Vagina (tissue), 2 donors: ENCODE measurements around the gene SMAP2. TPM values are rescaled to one million over a fixed set of nuclear protein-coding genes. Genes with fewer than 3 reads are reported as not detected.
"Not testable (repeated sequence)": the region's sequence is repeated elsewhere in the genome, so short reads cannot be mapped to it uniquely, and the experiment has no call there.

Source experiments
- DNase-seq, 2 donors: peaks; one replicate each; pipeline ENCODE4 v3.0.0-alpha.2; 2017; ENCODE audit errors: extremely low spot score in 2 of 2
- H3K27ac ChIP-seq: fragments of 200-600 bp; sonication (generic); one replicate; pipeline ENCODE4 v1.5.1; 2019
- H3K27me3 ChIP-seq: fragments of 200-600 bp; sonication (generic); one replicate; pipeline ENCODE4 v1.5.1; 2019
- H3K36me3 ChIP-seq, 2 donors: fragments of 200-600 bp; sonication (generic); one replicate each; pipeline ENCODE4 v1.5.1; 2017 to 2019
- H3K4me1 ChIP-seq: fragments of 200-600 bp; sonication (generic); one replicate; pipeline ENCODE4 v1.5.1; 2019
- H3K4me3 ChIP-seq, 2 donors: fragments of 200-600 bp; sonication (generic); 1 replicate in 1 of 2; 2 replicates in 1 of 2; pipeline ENCODE4 v1.5.1; 2016 to 2019
- H3K9me3 ChIP-seq: fragments of 200-600 bp; sonication (generic); one replicate; pipeline ENCODE4 v1.5.1; 2019
- POLR2A ChIP-seq, 2 donors: fragments of 450-650 bp; IDR thresholded peaks; one replicate each; pipeline ENCODE4 v1.6.1; 2017; ENCODE audit warnings: antibody characterized with exemption in 2 of 2, mild to moderate bottlenecking in 2 of 2, moderate library complexity in 2 of 2
- POLR2AphosphoS5 ChIP-seq, 2 donors: sonication (generic); formaldehyde crosslinking; IDR thresholded peaks; one replicate each; pipeline ENCODE4 v1.9.0; 2017; ENCODE audit warnings: antibody characterized with exemption in 2 of 2, mild to moderate bottlenecking in 2 of 2, low read depth in 1 of 2; ENCODE audit not compliant: insufficient read depth in 1 of 2
- intact Hi-C: fragments of 100-400 bp; cut with DNase I; formaldehyde crosslinking; loops from one replicate; pipeline ENCODE4 v1.15.1; 2023
- total RNA-seq: library from RNA; depleted of rRNA; stranded (reverse); fragments of >200 nt; gene quantifications from one replicate; pipeline ENCODE4 v1.2.3, GENCODE V29; 2016
- TF ChIP-seq, protein P1 (sequence below), 3 experiments: fragments of 450-650 bp in 2 of 3; fragments of 200-600 bp in 1 of 3; sonication (generic) in 1 of 3; IDR thresholded peaks; one replicate each; pipeline ENCODE4 v1.5.1; 2017 to 2019; ENCODE audit warnings: antibody characterized with exemption in 3 of 3, mild to moderate bottlenecking in 2 of 3, moderate library complexity in 2 of 3

SMAP2 gene
- total RNA-seq, 1 donor from 2014 or later = 24.8 TPM

DNA sequence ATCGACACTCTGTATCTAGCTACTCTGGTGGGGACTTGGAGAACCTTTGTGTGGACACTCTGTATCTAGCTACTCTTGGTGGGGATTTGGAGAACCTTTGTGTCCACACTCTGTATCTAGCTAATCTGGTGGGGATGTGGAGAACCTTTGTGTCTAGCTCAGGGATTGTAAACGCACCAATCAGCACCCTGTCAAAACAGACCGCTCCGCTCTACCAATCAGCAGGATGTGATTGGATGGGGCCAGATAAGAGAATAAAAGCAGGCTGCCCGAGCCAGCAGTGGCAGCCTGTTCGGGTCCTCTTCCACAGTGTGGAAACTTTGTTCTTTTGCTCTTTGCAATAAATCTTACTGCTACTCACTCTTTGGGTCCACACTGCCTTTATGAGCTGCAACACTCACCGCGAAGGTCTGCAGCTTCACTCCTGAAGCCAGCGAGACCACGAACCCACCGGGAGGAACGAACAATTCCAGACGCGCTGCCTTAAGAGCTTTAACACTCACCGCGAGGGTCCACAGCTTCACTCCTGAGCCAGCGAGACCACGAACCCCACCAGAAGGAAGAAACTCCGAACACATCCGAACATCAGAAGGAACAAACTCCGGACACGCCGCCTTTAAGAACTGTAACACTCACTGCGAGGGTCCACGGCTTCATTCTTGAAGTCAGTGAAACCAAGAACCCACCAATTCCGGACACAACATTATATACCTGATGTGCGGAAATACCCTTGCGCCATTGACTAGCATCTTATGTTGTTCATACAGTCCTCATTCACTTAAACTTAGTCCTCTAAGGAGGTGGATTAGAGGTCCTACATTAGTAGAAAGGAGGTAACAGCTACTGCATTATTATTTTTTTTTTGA, 15.2 kb downstream of the SMAP2 start:
- H3K36me3 ChIP-seq, H3K9me3 ChIP-seq, intact Hi-C loops, H3K27me3 ChIP-seq, DNase-seq: not testable (repeated sequence)
- Histone ChIP-seq H3K4me3 (peak overlapping the region in 1 of 2 donors; percentile 17), H3K4me1 (peaks cover 83% of the 10 kb centered on the region), H3K27ac (peak overlapping the region; percentile 69)

DNA sequence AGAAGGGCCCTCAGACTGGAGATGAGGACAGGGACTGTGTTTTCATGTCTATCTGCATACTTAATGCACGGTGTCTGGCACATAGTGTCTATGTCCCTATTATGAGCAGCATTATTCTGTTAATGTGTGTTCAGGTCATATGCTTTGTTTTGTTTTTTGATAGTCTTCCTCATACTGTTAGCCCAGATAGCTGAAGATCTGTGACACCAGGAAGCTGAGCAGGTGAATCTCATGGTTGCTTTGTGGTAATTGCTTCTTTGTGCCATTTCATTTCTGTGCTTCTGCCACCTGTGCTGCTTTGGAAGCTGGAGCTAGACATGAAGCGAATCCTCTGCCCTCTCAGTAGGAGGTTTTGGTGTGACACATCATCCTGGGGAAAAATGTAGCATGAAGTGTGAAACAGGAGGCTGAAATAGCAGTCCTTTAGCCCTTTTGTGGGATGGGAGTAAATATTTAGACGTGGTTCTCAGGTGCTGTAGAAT, 15.8 kb downstream of the SMAP2 start:
- Histone ChIP-seq H3K4me3 (peak overlapping the region in 1 of 2 donors; percentile 17), H3K4me1 (peaks cover 76% of the 10 kb centered on the region), H3K36me3 (no peaks in the 10 kb centered on the region), H3K9me3 (no peaks in the 10 kb centered on the region), H3K27ac (peak overlapping the region; percentile 69), H3K27me3 (no peaks in the 10 kb centered on the region)
- DNase-seq = no peak
- intact Hi-C loops = no loop called here
- TF ChIP-seq POLR2A (IDR thresholded peaks at IDR 0.05) (no peak), POLR2AphosphoS5 (IDR thresholded peaks at IDR 0.05; ENCODE audit: insufficient read depth in 1 of 2, low read depth in 1 of 2) (no peak)
- TF ChIP-seq, protein P1, sequence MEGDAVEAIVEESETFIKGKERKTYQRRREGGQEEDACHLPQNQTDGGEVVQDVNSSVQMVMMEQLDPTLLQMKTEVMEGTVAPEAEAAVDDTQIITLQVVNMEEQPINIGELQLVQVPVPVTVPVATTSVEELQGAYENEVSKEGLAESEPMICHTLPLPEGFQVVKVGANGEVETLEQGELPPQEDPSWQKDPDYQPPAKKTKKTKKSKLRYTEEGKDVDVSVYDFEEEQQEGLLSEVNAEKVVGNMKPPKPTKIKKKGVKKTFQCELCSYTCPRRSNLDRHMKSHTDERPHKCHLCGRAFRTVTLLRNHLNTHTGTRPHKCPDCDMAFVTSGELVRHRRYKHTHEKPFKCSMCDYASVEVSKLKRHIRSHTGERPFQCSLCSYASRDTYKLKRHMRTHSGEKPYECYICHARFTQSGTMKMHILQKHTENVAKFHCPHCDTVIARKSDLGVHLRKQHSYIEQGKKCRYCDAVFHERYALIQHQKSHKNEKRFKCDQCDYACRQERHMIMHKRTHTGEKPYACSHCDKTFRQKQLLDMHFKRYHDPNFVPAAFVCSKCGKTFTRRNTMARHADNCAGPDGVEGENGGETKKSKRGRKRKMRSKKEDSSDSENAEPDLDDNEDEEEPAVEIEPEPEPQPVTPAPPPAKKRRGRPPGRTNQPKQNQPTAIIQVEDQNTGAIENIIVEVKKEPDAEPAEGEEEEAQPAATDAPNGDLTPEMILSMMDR (IDR thresholded peaks at IDR 0.05) = no peak

DNA sequence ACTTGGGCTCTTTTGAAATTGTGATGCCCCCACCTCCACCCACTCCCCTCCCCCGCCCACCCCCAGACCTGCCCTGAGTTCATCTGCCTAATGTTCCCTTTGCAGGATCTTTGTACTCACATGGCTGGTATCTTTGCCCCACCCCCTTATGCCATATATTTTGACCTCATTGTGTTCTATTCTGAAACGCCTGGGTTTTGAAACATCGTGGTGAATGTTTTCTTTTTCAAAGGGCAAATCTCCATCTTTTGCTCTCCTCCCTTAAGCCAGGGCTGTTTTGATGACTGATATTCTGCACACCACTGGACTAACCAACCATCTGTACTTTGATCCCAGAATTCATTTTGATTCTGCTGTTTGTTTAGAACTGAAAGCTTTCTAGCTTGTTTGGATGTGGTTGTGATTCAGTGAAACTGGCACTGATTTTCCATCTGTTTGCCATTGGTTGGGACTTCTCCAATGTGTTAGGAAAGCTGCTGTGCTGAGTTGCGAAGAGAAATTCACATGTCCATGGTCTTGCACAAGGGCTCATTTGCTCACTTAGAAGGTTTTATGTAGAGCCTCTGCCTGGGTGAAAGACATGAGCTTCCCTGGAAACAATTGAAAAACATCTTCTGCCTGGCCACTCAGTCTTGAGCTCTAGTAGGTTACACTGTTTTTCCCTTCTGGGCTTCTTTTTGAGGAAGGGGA, 16.5 kb downstream of the SMAP2 start:
- DNase-seq = no peak
- intact Hi-C loops = no loop called here
- peak overlapping the region in 1 of 2 donors; percentile 17 for H3K4me3 ChIP-seq

DNA sequence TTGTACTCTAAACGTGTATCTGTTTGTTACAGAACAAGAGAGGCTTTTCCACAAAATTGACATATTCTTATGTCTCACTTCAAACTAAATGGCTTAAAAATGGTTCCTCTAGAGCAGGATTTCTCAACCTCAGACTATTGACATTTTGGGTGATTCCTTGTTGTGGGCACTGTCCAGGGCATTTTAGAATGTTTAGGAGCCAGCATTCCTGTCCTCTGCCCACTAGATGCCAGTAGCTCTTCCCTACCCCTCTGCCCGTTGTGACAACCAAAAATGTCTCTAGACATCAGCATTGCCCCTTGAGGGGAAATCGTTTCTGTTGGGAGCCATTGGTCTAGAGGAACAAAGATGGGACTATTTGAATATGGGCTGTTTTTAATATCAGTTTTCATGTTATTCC, 17.3 kb downstream of the SMAP2 start:
- intact Hi-C loops = no loop called here
- Histone ChIP-seq H3K27me3 (no peaks in the 10 kb centered on the region), H3K36me3 (no peaks in the 10 kb centered on the region), H3K27ac (peak overlapping the region; percentile 69), H3K4me3 (no peak overlapping the region), H3K9me3 (no peaks in the 10 kb centered on the region), H3K4me1 (peaks cover 61% of the 10 kb centered on the region)
- no peak for DNase-seq
- TF ChIP-seq POLR2AphosphoS5 (IDR thresholded peaks at IDR 0.05; ENCODE audit: insufficient read depth in 1 of 2, low read depth in 1 of 2) (no peak), POLR2A (IDR thresholded peaks at IDR 0.05) (no peak)
- TF ChIP-seq, protein P1 (IDR thresholded peaks at IDR 0.05) = no peak

More for the DNA sequence above, 16.5 kb downstream of the SMAP2 start:
- no peaks in the 10 kb centered on the region for H3K36me3 ChIP-seq
- peak overlapping the region; percentile 69 for H3K27ac ChIP-seq
- no peaks in the 10 kb centered on the region for H3K9me3 ChIP-seq
- no peaks in the 10 kb centered on the region for H3K27me3 ChIP-seq
- no peak for TF ChIP-seq POLR2A (IDR thresholded peaks at IDR 0.05)
- H3K4me1 ChIP-seq = peaks cover 69% of the 10 kb centered on the region

DNA sequence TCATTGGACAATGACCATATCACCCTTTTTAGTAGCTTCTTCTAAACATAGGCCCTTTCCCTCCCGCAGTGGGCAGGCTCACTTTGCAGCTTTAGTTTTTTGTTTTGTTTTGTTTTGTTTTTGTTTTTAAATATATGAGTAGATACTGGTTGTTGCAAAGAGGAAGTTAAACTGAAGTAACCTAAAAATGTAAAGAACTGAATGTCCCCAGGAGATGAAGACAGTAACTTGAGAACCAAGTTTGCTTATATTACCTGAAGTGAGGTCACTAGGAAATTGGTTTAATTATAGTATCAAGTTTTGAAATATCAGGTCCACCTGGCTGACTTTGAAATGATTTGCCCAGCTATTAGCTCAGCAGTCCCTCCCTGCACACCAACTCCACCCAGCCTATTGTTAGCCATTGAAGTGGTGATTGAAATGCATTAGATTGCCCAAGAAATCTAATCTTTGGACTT, 18.2 kb downstream of the SMAP2 start:
- Histone ChIP-seq H3K4me1 (peaks cover 54% of the 10 kb centered on the region), H3K27ac (peak overlapping the region; percentile 42), H3K9me3 (no peaks in the 10 kb centered on the region), H3K27me3 (no peaks in the 10 kb centered on the region), H3K36me3 (no peaks in the 10 kb centered on the region), H3K4me3 (no peak overlapping the region)
- intact Hi-C loops = no loop called here
- DNase-seq = no peak
- TF ChIP-seq, protein P1 (IDR thresholded peaks at IDR 0.05) = no peak
- TF ChIP-seq POLR2A (IDR thresholded peaks at IDR 0.05) (no peak), POLR2AphosphoS5 (IDR thresholded peaks at IDR 0.05; ENCODE audit: insufficient read depth in 1 of 2, low read depth in 1 of 2) (no peak)
